H9 (cell line): ENCODE data around the gene GABBR2. TPM values are rescaled to one million over a fixed set of nuclear protein-coding genes. Genes with fewer than 3 reads are reported as not detected.

Experiments
- DNase-seq: peaks from one replicate; pipeline ENCODE4 v3.0.0-alpha.2; 2017
- H2AFZ ChIP-seq: one replicate; pipeline ENCODE4 v1.6.1; 2013; ENCODE audit warnings: mild to moderate bottlenecking, low read length, control low read depth, moderate library complexity
- H2AK5ac ChIP-seq: 2 replicates; pipeline ENCODE4 v1.6.1; 2013; ENCODE audit warnings: low read length, control low read depth, mixed read lengths; ENCODE audit not compliant: insufficient read length
- H2BK120ac ChIP-seq: one replicate; pipeline ENCODE4 v1.6.1; 2013; ENCODE audit warnings: low read depth, mild to moderate bottlenecking, low read length, control low read depth, inconsistent platforms; ENCODE audit not compliant: poor library complexity, severe bottlenecking
- H2BK12ac ChIP-seq: 2 replicates; pipeline ENCODE4 v1.6.1; 2013; ENCODE audit warnings: low read length, control low read depth, mixed read lengths, low read depth; ENCODE audit not compliant: insufficient read length
- H2BK15ac ChIP-seq: 2 replicates; pipeline ENCODE4 v1.6.1; 2013; ENCODE audit warnings: low read depth, low read length, control low read depth
- H2BK20ac ChIP-seq: one replicate; pipeline ENCODE4 v1.6.1; 2013; ENCODE audit warnings: low read depth, mild to moderate bottlenecking, low read length, control low read depth, inconsistent platforms; ENCODE audit not compliant: poor library complexity, severe bottlenecking
- H2BK5ac ChIP-seq: 2 replicates; pipeline ENCODE4 v1.6.1; 2013; ENCODE audit warnings: low read length, control low read depth, mixed read lengths; ENCODE audit not compliant: insufficient read length
- H3K14ac ChIP-seq: 2 replicates; pipeline ENCODE4 v1.6.1; 2013; ENCODE audit warnings: low read length, control low read depth; ENCODE audit not compliant: insufficient read depth
- H3K18ac ChIP-seq: 2 replicates; pipeline ENCODE4 v1.6.1; 2013; ENCODE audit warnings: low read depth, mild to moderate bottlenecking, mixed read lengths, low read length, control low read depth; ENCODE audit not compliant: insufficient read length
- H3K23ac ChIP-seq: 2 replicates; pipeline ENCODE4 v1.6.1; 2013; ENCODE audit warnings: low read length, control low read depth, mixed read lengths, low read depth; ENCODE audit not compliant: insufficient read length
- H3K23me2 ChIP-seq: 2 replicates; pipeline ENCODE4 v1.6.1; 2013; ENCODE audit warnings: low read depth, mild to moderate bottlenecking, mixed read lengths, low read length, control low read depth; ENCODE audit not compliant: insufficient read length, poor library complexity, severe bottlenecking
- H3K27ac ChIP-seq: 2 replicates; pipeline ENCODE4 v1.5.1; 2013; ENCODE audit warnings: low read length, control low read depth, mixed read lengths, low read depth; ENCODE audit not compliant: insufficient read length
- H3K27me3 ChIP-seq: 2 replicates; pipeline ENCODE4 v1.6.1; 2013; ENCODE audit warnings: low read length, control low read depth, inconsistent platforms; ENCODE audit not compliant: insufficient read depth
- H3K4ac ChIP-seq: 2 replicates; pipeline ENCODE4 v1.6.1; 2013; ENCODE audit warnings: low read depth, mild to moderate bottlenecking, control low read depth, inconsistent platforms, low read length, moderate library complexity
- H3K4me1 ChIP-seq: 2 replicates; pipeline ENCODE4 v1.6.1; 2013; ENCODE audit warnings: low read length, control low read depth, inconsistent platforms; ENCODE audit not compliant: insufficient read depth
- H3K4me2 ChIP-seq: 2 replicates; pipeline ENCODE4 v1.6.1; 2013; ENCODE audit warnings: low read length, control low read depth, mixed read lengths; ENCODE audit not compliant: insufficient read length, insufficient read depth
- H3K56ac ChIP-seq: 2 replicates; pipeline ENCODE4 v1.6.1; 2013; ENCODE audit warnings: low read depth, mild to moderate bottlenecking, mixed read lengths, low read length, control low read depth; ENCODE audit not compliant: insufficient read length
- H3K79me1 ChIP-seq: 2 replicates; pipeline ENCODE4 v1.6.1; 2013; ENCODE audit warnings: low read depth, mild to moderate bottlenecking, moderate library complexity, low read length, control low read depth, inconsistent platforms; ENCODE audit not compliant: insufficient read depth, poor library complexity, severe bottlenecking
- H3K79me2 ChIP-seq: 2 replicates; pipeline ENCODE4 v1.6.1; 2013; ENCODE audit warnings: low read length, control low read depth, inconsistent platforms; ENCODE audit not compliant: insufficient read depth
- H3K9ac ChIP-seq: 2 replicates; pipeline ENCODE4 v1.6.1; 2013; ENCODE audit warnings: low read length, control low read depth, mixed read lengths; ENCODE audit not compliant: insufficient read length; ENCODE audit errors: extremely low read depth
- H3K9me3 ChIP-seq: one replicate; pipeline ENCODE4 v1.6.1; 2013; ENCODE audit warnings: low read depth, low read length, inconsistent platforms; ENCODE audit not compliant: control insufficient read depth
- H3T11ph ChIP-seq: one replicate; pipeline ENCODE4 v1.6.1; 2013; ENCODE audit warnings: mild to moderate bottlenecking, low read length, control low read depth, inconsistent platforms
- H4K20me1 ChIP-seq: one replicate; pipeline ENCODE4 v1.6.1; 2013; ENCODE audit not compliant: control insufficient read depth, insufficient read length, insufficient read depth
- H4K5ac ChIP-seq: 2 replicates; pipeline ENCODE4 v1.6.1; 2013; ENCODE audit warnings: low read depth, mild to moderate bottlenecking, mixed read lengths, low read length, control low read depth; ENCODE audit not compliant: insufficient read length
- H4K8ac ChIP-seq: replicated peaks from 2 replicates; pipeline ENCODE4 v1.6.1; 2013; ENCODE audit warnings: low read length, control low read depth, mixed read lengths, low read depth; ENCODE audit not compliant: insufficient read length
- H4K91ac ChIP-seq: 2 replicates; pipeline ENCODE4 v1.6.1; 2013; ENCODE audit warnings: low read depth, mild to moderate bottlenecking, moderate library complexity, mixed read lengths, low read length, control low read depth; ENCODE audit not compliant: insufficient read length
- H3K27ac Mint-ChIP-seq, 3 experiments: 2 replicates in 2 of 3; 3 replicates in 1 of 3; pipeline ENCODE4 v1.8.0; 2020 to 2021; ENCODE audit warnings: mixed read lengths in 3 of 3, mild to moderate bottlenecking in 1 of 3, moderate library complexity in 1 of 3
- H3K27me3 Mint-ChIP-seq: 2 replicates; pipeline ENCODE4 v1.8.0; 2021; ENCODE audit warnings: low read depth, mild to moderate bottlenecking, moderate library complexity, mixed read lengths
- H3K36me3 Mint-ChIP-seq, 3 experiments: 2 replicates in 2 of 3; 3 replicates in 1 of 3; pipeline ENCODE4 v1.8.0; 2020 to 2021; ENCODE audit warnings: low read depth in 3 of 3, mixed read lengths in 3 of 3; ENCODE audit not compliant: insufficient read depth in 1 of 3
- H3K4me1 Mint-ChIP-seq, 2 experiments: 2 replicates each; pipeline ENCODE4 v1.8.0; 2020; ENCODE audit warnings: mixed read lengths in 2 of 2
- H3K4me3 Mint-ChIP-seq, 2 experiments: 2 replicates in 1 of 2; 3 replicates in 1 of 2; pipeline ENCODE4 v1.8.0; 2020 to 2021; ENCODE audit warnings: mild to moderate bottlenecking in 2 of 2, mixed read lengths in 2 of 2, moderate library complexity in 1 of 2
- H3K9me3 Mint-ChIP-seq, 2 experiments: 2 replicates in 1 of 2; 3 replicates in 1 of 2; pipeline ENCODE4 v1.8.0; 2020; ENCODE audit warnings: mild to moderate bottlenecking in 2 of 2, mixed read lengths in 2 of 2, moderate library complexity in 1 of 2
- CTCF ChIP-seq: fragments of 200-600 bp; sonication (generic); conservative IDR thresholded peaks from 3 replicates; pipeline ENCODE4 v1.8.0; 2021; ENCODE audit warnings: antibody characterized with exemption, mild to moderate bottlenecking
- WGBS: extraction: QIAGEN DNeasy Blood & Tissue Kit; methylation state at CpG from one replicate; pipeline ENCODE4 v1.1.7; 2013; ENCODE audit warnings: missing lambda C conversion rate, low lambda C conversion rate, mixed read lengths; ENCODE audit not compliant: insufficient read length; ENCODE audit errors: extremely low coverage; 5-methylcytosine and 5-hydroxymethylcytosine counted together
- total RNA-seq: library from RNA; stranded (reverse); gene quantifications from 2 replicates; pipeline ENCODE4 v1.2.1, GENCODE V29; 2021

The GABBR2 gene
- total RNA-seq, 1 experiment from 2014 or later, result 0.66 TPM

- Histone ChIP-seq H2BK120ac (no peak overlapping the region), H4K8ac (no peak overlapping the region), H3K27ac (no peak overlapping the region), H3K9me3 (no peaks in the 10 kb centered on the region), H3K23me2 (no peaks in the 10 kb centered on the region), H3K4me2 (no peak overlapping the region), H3K4ac (no peak overlapping the region), H4K91ac (no peak overlapping the region), H3K14ac (no peak overlapping the region), H3K27me3 (no peaks in the 10 kb centered on the region), H3K79me2 (no peaks in the 10 kb centered on the region), H4K20me1 (no peaks in the 10 kb centered on the region), H2AFZ (no peak overlapping the region), H2BK20ac (no peak overlapping the region), H2BK15ac (no peak overlapping the region), H3K79me1 (no peaks in the 10 kb centered on the region), H2BK5ac (no peak overlapping the region), H2AK5ac (no peak overlapping the region), H3K56ac (no peak overlapping the region), H3T11ph (no peak overlapping the region), H3K9ac (no peak overlapping the region), H3K18ac (no peak overlapping the region), H3K4me1 (no peaks in the 10 kb centered on the region), H3K23ac (no peak overlapping the region), H2BK12ac (no peak overlapping the region), H4K5ac (no peak overlapping the region)
- Mint-ChIP-seq H3K4me1 (peaks cover 3 to 10% of the 10 kb centered on the region in 2 experiments; a peak in 2 of 4 replicates), H3K9me3 (no peaks in the 10 kb centered on the region), H3K36me3 (no peaks in the 10 kb centered on the region), H3K27ac (no peak overlapping the region; a peak in 1 of 7 replicates), H3K27me3 (peaks cover 2% of the 10 kb centered on the region), H3K4me3 (no peak overlapping the region)
- TF ChIP-seq CTCF, result no peak
- DNase-seq, result no peak
- no CpG with 5 or more reads among the region's 3 CpGs for WGBS
Measured at GRCh38 chr9:98300611-98301010, 408.1 kb downstream of the GABBR2 start.
